ENCODE data around the gene MT1F. TPM values are rescaled to one million over a fixed set of nuclear protein-coding genes. Genes with fewer than 3 reads are reported as not detected.
A peak's percentile ranks its signal among the peaks of the same experiment; 100 is the strongest.

Gene MT1F
- polyA plus RNA-seq, 3 donors: 10.2 to 21.9 (median 13.6) TPM

DNA sequence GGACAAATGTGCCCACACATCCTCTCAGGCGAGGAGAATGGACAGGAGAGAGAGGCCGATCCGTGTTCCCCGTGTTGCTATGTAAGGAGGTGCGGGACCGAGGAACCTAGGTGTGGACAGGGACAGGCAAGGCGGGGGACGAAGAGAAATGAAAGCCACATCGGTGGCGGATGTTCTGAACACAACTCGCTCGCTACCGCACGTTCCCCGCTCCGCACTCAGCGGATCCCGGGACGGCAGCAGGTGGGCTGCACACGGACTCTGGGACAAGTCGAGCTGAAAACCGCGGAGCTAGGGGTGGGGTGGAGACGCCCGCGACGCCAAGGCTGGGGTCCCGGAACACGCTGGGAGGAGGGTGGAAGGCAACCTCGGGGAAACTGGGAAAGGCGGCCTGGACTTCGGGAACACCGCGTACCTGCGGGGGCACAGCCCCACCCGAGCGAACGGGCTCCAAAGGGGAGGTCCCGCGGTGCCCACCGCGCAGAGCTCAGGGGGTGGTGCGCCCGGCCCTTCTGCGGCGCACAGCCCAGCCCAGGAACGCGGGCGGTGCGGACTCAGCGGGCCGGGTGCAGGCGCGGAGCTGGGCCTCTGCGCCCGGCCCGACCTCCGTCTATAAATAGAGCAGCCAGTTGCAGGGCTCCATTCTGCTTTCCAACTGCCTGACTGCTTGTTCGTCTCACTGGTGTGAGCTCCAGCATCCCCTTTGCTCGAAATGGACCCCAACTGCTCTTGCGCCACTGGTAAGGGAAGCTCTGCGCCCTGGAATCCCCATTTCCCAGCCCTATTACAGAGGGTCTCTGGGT is 32.4 kb upstream of the MT1F start, which contains the start of gene MT1E:
Gene MT1E (plus strand): TSS at position 642 of the 803 bp plus-strand sequence. CDS start 71 bp downstream, at position 713.
- Mint-ChIP-seq H3K4me1 (peaks cover 27% of the 10 kb centered on the region), H3K27me3 (ENCODE audit: low read depth in 3 of 3) (peaks cover 42 to 63% (median 53%) of the 10 kb centered on the region in 3 donors), H3K27ac (peak within 1 kb of the TSS in 6 of 7 donors; percentile 71 to 84 (median 78)), H3K9me3 (peaks cover 0 to 7% (median 0%) of the 10 kb centered on the region in 7 donors), H3K36me3 (peaks cover 0 to 4% of the 10 kb centered on the region in 2 donors), H3K4me3 (peak within 1 kb of the TSS; percentile 93 to 98)
- Histone ChIP-seq H3K36me3 (replicated peaks in 1 of 2; ENCODE audit: control insufficient read depth in 1 of 2, insufficient read depth in 2 of 2, low read length in 2 of 2) (no peaks in the 10 kb centered on the region), H3K4me1 (ENCODE audit: control insufficient read depth in 1 of 2, insufficient read depth in 2 of 2, low read length in 2 of 2) (peaks cover 16 to 22% of the 10 kb centered on the region in 2 donors), H3K79me2 (ENCODE audit: insufficient read depth, low read length) (no peaks in the 10 kb centered on the region), H2AFZ (ENCODE audit: insufficient read depth, low read depth, low read length, poor library complexity, severe bottlenecking) (peak within 1 kb of the TSS; percentile 96), H3K27ac (ENCODE audit: low read depth in 1 of 2, low read length in 2 of 2) (peak within 1 kb of the TSS in 1 of 2 donors; percentile 68), H3K9ac (ENCODE audit: insufficient read depth, low read length, poor library complexity, severe bottlenecking) (peak within 1 kb of the TSS; percentile 69), H4K20me1 (ENCODE audit: insufficient read depth, low read length) (no peaks in the 10 kb centered on the region), H3K4me2 (replicated peaks; ENCODE audit: extremely low read depth, low read length, poor library complexity, severe bottlenecking) (peak within 1 kb of the TSS; percentile 98), H3K4me3 (replicated peaks in 1 of 3; ENCODE audit: low read depth in 2 of 3, low read length in 3 of 3) (peak within 1 kb of the TSS; percentile 63 to 93 (median 73)), H3K27me3 (ENCODE audit: control insufficient read depth in 2 of 2, insufficient read depth in 2 of 2, low read length in 2 of 2) (peaks cover 0 to 49% of the 10 kb centered on the region in 2 donors), H3K9me3 (replicated peaks in 1 of 2; ENCODE audit: control insufficient read depth in 1 of 2, insufficient read depth in 1 of 2, low read length in 2 of 2) (no peaks in the 10 kb centered on the region)
- DNase-seq: peak in 1 of 3 donors; percentile 22
- TF ChIP-seq, protein P1, sequence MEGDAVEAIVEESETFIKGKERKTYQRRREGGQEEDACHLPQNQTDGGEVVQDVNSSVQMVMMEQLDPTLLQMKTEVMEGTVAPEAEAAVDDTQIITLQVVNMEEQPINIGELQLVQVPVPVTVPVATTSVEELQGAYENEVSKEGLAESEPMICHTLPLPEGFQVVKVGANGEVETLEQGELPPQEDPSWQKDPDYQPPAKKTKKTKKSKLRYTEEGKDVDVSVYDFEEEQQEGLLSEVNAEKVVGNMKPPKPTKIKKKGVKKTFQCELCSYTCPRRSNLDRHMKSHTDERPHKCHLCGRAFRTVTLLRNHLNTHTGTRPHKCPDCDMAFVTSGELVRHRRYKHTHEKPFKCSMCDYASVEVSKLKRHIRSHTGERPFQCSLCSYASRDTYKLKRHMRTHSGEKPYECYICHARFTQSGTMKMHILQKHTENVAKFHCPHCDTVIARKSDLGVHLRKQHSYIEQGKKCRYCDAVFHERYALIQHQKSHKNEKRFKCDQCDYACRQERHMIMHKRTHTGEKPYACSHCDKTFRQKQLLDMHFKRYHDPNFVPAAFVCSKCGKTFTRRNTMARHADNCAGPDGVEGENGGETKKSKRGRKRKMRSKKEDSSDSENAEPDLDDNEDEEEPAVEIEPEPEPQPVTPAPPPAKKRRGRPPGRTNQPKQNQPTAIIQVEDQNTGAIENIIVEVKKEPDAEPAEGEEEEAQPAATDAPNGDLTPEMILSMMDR (IDR thresholded peaks at IDR 0.05): no peak
- WGBS (ENCODE audit: insufficient coverage): 1% methylated on average over 59 of the region's 62 CpGs
- intact Hi-C loops (cut with micrococcal nuclease): no loop called here

DNA sequence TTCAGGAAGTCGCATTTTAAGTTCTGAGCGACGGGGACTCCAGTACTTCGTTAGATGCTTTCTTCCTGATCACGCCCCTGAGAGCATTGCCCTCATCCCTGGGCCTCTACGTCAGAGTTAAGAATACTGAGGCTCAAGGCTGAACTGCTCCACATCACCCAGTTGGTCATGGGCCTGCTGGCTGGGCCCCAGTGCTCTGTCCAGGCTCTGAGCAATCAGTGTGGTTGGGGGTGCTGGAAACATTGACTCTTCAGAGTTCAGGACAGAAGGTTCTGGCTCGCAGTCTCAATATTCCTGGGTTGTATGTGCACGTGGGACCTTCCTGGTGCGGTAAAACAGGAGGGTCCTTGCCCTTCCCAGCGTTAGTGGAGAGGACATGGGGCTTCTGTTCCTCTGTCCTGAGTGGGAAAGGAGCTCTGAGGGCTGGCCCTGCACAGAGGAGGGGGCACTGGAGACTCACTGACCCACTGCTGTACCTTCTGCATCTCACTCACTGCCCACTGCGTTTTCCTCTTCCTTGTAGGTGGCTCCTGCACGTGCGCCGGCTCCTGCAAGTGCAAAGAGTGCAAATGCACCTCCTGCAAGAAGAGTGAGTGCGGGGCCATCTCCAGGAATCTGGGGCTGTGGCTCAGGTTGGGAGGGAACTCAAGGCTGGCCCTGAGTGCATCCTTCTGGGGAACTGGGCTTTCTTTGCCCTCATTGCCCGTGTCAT is 31.7 kb upstream of the MT1F start:
- Mint-ChIP-seq H3K9me3 (peaks cover 0 to 7% (median 0%) of the 10 kb centered on the region in 7 donors), H3K36me3 (peaks cover 0 to 5% of the 10 kb centered on the region in 2 donors), H3K27me3 (ENCODE audit: low read depth in 3 of 3) (peaks cover 48 to 68% (median 61%) of the 10 kb centered on the region in 3 donors), H3K4me3 (peak overlapping the region; percentile 93 to 98), H3K27ac (peak overlapping the region in 4 of 7 donors; percentile 71 to 84 (median 78)), H3K4me1 (peaks cover 27% of the 10 kb centered on the region)
- H3K4me3 ChIP-seq (replicated peaks in 1 of 3; ENCODE audit: low read depth in 2 of 3, low read length in 3 of 3): peak overlapping the region; percentile 63 to 93 (median 73)
- peak in 1 of 3 donors; percentile 40 for DNase-seq
- peak overlapping the region; percentile 96 for H2AFZ ChIP-seq (ENCODE audit: insufficient read depth, low read depth, low read length, poor library complexity, severe bottlenecking)
- intact Hi-C loops (cut with micrococcal nuclease): no loop called here
- 16% methylated on average over 9 of the region's 16 CpGs for WGBS (ENCODE audit: insufficient coverage)
- H3K79me2 ChIP-seq (ENCODE audit: insufficient read depth, low read length): no peaks in the 10 kb centered on the region
- H3K27ac ChIP-seq (ENCODE audit: low read depth in 1 of 2, low read length in 2 of 2): peak overlapping the region in 1 of 2 donors; percentile 68
- H3K9me3 ChIP-seq (replicated peaks in 1 of 2; ENCODE audit: control insufficient read depth in 1 of 2, insufficient read depth in 1 of 2, low read length in 2 of 2): no peaks in the 10 kb centered on the region
- no peaks in the 10 kb centered on the region for H4K20me1 ChIP-seq (ENCODE audit: insufficient read depth, low read length)
- TF ChIP-seq, protein P1 (IDR thresholded peaks at IDR 0.05): no peak
- peak overlapping the region; percentile 69 for H3K9ac ChIP-seq (ENCODE audit: insufficient read depth, low read length, poor library complexity, severe bottlenecking)
- H3K4me2 ChIP-seq (replicated peaks; ENCODE audit: extremely low read depth, low read length, poor library complexity, severe bottlenecking): peak overlapping the region; percentile 98
- H3K4me1 ChIP-seq (ENCODE audit: control insufficient read depth in 1 of 2, insufficient read depth in 2 of 2, low read length in 2 of 2): peaks cover 16 to 22% of the 10 kb centered on the region in 2 donors
- peaks cover 6 to 55% of the 10 kb centered on the region in 2 donors for H3K27me3 ChIP-seq (ENCODE audit: control insufficient read depth in 2 of 2, insufficient read depth in 2 of 2, low read length in 2 of 2)
- no peaks in the 10 kb centered on the region for H3K36me3 ChIP-seq (replicated peaks in 1 of 2; ENCODE audit: control insufficient read depth in 1 of 2, insufficient read depth in 2 of 2, low read length in 2 of 2)

All from CD14-positive monocyte (primary cell).